Colon (tissue), 2 donors: ENCODE measurements around the gene CHST15.

Experiments used
- FAIRE-seq: peaks from 2 replicates; lab custom pipeline; 2012; peaks lifted over from hg19 to GRCh38; lab: Jason Lieb, UNC
- donor health status: control.
- donor health status: control.

CHST15 gene

GRCh38 chr10:123997486-123998196 lies 95.8 kb downstream of the CHST15 start:
- no peak for FAIRE-seq

GRCh38 chr10:123997013-123997412 lies 96.4 kb downstream of the CHST15 start:
- no peak for FAIRE-seq

- FAIRE-seq: no peak
Observed at GRCh38 chr10:123996302-123996701, 97.1 kb downstream of the CHST15 start.

- no peak for FAIRE-seq
Observed at GRCh38 chr10:123995461-123996131, 97.8 kb downstream of the CHST15 start.

GRCh38 chr10:123995082-123995460 lies 98.3 kb downstream of the CHST15 start:
- FAIRE-seq: no peak

GRCh38 chr10:123994417-123995081 lies 98.8 kb downstream of the CHST15 start:
- FAIRE-seq: no peak

GRCh38 chr10:123993534-123994416 lies 99.6 kb downstream of the CHST15 start:
- no peak for FAIRE-seq

- FAIRE-seq: no peak
Observed at GRCh38 chr10:123991611-123992570, 101.5 kb downstream of the CHST15 start.

- FAIRE-seq: no peak
Observed at GRCh38 chr10:123990889-123991288, 102.5 kb downstream of the CHST15 start.

- no peak for FAIRE-seq
Observed at GRCh38 chr10:123988694-123989093, 104.7 kb downstream of the CHST15 start.

GRCh38 chr10:123986736-123987135 lies 106.7 kb downstream of the CHST15 start:
- FAIRE-seq: no peak

GRCh38 chr10:123974406-123974805 lies 119.0 kb downstream of the CHST15 start:
- no peak for FAIRE-seq

GRCh38 chr10:123972481-123973401 lies 120.7 kb downstream of the CHST15 start:
- no peak for FAIRE-seq

- no peak for FAIRE-seq
Observed at GRCh38 chr10:123970927-123971286, 122.5 kb downstream of the CHST15 start.

- FAIRE-seq: no peak
Observed at GRCh38 chr10:123970207-123970926, 123.0 kb downstream of the CHST15 start.

GRCh38 chr10:123967626-123968243 lies 125.7 kb downstream of the CHST15 start:
- FAIRE-seq: no peak

- no peak for FAIRE-seq
Observed at GRCh38 chr10:123966896-123967231, 126.5 kb downstream of the CHST15 start.

GRCh38 chr10:123965973-123966895 lies 127.2 kb downstream of the CHST15 start:
- no peak for FAIRE-seq
